GM12875 (cell line): ENCODE measurements around the gene BBOF1.

Experiments
- H3K4me3 ChIP-seq: one replicate; pipeline ENCODE4 v1.5.1; 2011; ENCODE audit warnings: low read depth, low read length, control low read depth
- TF ChIP-seq, protein P1 (sequence below): IDR thresholded peaks from 2 replicates; pipeline ENCODE4 v1.5.1; 2011; ENCODE audit warnings: low read depth, mild to moderate bottlenecking, control low read depth, inconsistent platforms, low read length, moderate library complexity, borderline replicate concordance; ENCODE audit not compliant: insufficient read depth

Gene BBOF1

GRCh38 chr14:74014299-74014698 is 4.8 kb upstream of the BBOF1 start:
- TF ChIP-seq, protein P1, sequence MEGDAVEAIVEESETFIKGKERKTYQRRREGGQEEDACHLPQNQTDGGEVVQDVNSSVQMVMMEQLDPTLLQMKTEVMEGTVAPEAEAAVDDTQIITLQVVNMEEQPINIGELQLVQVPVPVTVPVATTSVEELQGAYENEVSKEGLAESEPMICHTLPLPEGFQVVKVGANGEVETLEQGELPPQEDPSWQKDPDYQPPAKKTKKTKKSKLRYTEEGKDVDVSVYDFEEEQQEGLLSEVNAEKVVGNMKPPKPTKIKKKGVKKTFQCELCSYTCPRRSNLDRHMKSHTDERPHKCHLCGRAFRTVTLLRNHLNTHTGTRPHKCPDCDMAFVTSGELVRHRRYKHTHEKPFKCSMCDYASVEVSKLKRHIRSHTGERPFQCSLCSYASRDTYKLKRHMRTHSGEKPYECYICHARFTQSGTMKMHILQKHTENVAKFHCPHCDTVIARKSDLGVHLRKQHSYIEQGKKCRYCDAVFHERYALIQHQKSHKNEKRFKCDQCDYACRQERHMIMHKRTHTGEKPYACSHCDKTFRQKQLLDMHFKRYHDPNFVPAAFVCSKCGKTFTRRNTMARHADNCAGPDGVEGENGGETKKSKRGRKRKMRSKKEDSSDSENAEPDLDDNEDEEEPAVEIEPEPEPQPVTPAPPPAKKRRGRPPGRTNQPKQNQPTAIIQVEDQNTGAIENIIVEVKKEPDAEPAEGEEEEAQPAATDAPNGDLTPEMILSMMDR, result no peak

DNA sequence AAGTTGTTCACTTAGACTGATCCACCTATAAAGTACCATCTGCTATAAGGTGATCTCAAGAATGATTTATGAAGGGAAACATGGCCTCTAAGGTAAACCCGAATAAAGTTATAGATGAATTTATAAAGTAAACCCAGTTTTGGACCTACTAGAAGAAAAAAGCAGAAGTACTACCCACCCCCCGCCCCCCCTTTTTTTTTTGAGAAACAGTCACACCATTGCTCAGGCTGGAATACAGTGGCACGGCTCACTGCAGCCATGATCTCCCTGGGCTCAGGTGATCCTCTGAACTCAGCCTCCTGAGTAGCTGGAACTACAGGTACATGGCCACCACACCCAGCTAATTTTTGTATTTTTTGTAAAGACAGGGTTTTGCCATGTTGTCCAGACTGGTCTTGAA is 4.0 kb upstream of the BBOF1 start:
- TF ChIP-seq, protein P1, result no peak
- H3K4me3 ChIP-seq, result no peak overlapping the region

More at GRCh38 chr14:74014299-74014698, 4.8 kb upstream of the BBOF1 start:
- H3K4me3 ChIP-seq, result no peak overlapping the region

DNA sequence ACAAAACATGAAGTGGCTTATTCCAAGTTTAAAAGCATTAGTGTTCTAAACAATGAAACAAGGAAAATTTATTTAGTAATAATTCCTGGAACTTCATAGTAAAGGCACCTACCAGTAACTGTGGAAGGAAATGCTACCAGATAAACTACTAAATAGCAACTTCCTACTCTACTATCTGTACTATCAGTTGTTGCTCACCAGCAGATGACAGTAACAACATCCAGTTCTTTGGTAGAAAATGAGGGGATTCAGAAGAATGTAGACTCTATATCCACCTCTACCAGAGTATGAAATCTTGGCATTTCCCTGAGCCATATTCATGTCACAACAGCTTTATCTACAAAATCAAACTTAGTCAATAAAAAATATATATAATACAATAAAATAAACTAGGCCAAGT is 3.2 kb upstream of the BBOF1 start:
- TF ChIP-seq, protein P1, result no peak
- H3K4me3 ChIP-seq, result no peak overlapping the region

DNA sequence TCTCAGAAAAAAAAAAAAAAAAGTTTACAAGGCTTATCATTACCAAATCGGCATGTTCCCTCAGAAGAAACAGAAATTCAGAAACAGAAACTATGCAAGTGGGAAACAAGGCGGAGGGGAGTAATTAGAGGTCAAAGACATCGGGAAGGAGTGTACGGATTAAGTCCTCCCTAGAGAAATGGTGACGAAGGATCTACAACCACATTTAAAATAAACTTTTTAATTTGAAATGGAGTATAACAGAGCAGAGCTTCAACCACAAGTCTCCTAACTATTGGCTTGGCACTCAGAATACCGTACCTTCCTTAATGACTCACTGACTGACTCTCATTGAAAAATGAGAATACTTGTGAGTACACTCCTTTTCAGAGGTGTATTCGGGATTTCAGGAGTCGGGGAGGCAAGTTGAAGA is 969 bp upstream of the BBOF1 start:
- peak overlapping the region; percentile 99 for H3K4me3 ChIP-seq

GRCh38 chr14:74019408-74020137 is 424 bp downstream of the BBOF1 start:
- TF ChIP-seq, protein P1, result no peak
- H3K4me3 ChIP-seq, result peak overlapping the region; percentile 99

More for the DNA sequence above, 969 bp upstream of the BBOF1 start:
- TF ChIP-seq, protein P1, result no peak

DNA sequence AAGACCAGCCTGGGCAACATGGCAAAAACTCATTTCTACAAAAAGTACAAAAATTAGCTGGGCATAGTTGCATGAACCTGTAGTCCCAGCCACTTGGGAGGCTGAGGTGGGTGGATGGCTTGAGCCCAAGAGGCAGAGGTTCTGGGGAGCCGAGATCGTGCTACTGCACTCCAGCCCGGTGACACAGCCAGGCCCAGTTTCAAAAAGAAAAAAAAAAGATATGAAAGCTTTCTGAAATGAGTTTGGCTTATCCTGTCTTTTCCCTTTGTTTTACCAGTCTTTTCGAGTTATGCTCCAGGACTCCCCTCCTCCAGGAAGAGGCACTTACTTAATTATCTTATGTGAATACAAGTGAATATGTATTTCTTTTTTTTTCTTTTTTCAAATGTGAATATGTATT is 3.2 kb downstream of the BBOF1 start:
- TF ChIP-seq, protein P1, result no peak
- no peak overlapping the region for H3K4me3 ChIP-seq

DNA sequence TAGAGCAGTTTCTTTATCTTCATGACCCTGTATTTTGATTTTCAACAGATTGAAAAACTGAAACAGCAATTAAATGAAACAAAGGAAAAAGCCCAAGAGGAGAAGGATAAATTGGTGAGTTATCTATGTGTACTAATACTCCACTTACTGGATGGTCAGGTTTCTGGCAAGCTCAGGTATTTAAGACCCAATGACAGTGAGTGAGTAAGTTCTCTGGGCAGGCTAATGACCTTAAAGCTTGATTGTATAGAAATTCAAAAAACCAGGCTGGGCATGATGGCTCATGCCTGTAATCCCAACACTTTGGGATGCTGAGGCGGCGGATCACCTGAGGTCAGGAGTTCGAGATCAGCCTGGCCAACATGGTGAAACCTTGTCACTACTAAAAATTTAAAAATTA is 10.0 kb downstream of the BBOF1 start:
- TF ChIP-seq, protein P1, result no peak
- no peak overlapping the region for H3K4me3 ChIP-seq
